HG02678 (cell line): ENCODE measurements around the gene GUCD1.

Experiments
- ATAC-seq: cut with Tn5 transposase; IDR thresholded peaks from one replicate; pipeline ENCODE4 v1.9.1; 2021; ENCODE audit warnings: mild to moderate bottlenecking, moderate library complexity; ENCODE audit not compliant: unreplicated experiment

The GUCD1 gene

GRCh38 chr22:24590596-24591173 lies 35.7 kb upstream of the GUCD1 start:
- no peak for ATAC-seq

- no peak for ATAC-seq
These were observed 34.6 kb upstream of the GUCD1 start for GRCh38 chr22:24589518-24590030.

- ATAC-seq = no peak
These were observed 34.0 kb upstream of the GUCD1 start for GRCh38 chr22:24588757-24589481.

- no peak for ATAC-seq
These were observed 33.4 kb upstream of the GUCD1 start for GRCh38 chr22:24588381-24588756.

GRCh38 chr22:24587948-24588347 lies 33.0 kb upstream of the GUCD1 start:
- ATAC-seq = no peak

- no peak for ATAC-seq
These were observed 32.3 kb upstream of the GUCD1 start for GRCh38 chr22:24587251-24587650.

- no peak for ATAC-seq
These were observed 31.1 kb upstream of the GUCD1 start for GRCh38 chr22:24585927-24586546.

GRCh38 chr22:24585461-24585860 lies 30.5 kb upstream of the GUCD1 start:
- no peak for ATAC-seq

GRCh38 chr22:24584871-24585411 lies 30.0 kb upstream of the GUCD1 start:
- ATAC-seq = no peak

GRCh38 chr22:24584166-24584790 lies 29.3 kb upstream of the GUCD1 start:
- ATAC-seq = no peak

- ATAC-seq = no peak
These were observed 28.6 kb upstream of the GUCD1 start for GRCh38 chr22:24583221-24584165.

GRCh38 chr22:24582056-24582814 lies 27.3 kb upstream of the GUCD1 start:
- ATAC-seq = no peak

- no peak for ATAC-seq
These were observed 25.3 kb upstream of the GUCD1 start for GRCh38 chr22:24580276-24580675.

GRCh38 chr22:24579258-24579601 lies 24.3 kb upstream of the GUCD1 start:
- ATAC-seq = no peak

GRCh38 chr22:24578355-24579257 lies 23.7 kb upstream of the GUCD1 start:
- no peak for ATAC-seq

- no peak for ATAC-seq
These were observed 21.8 kb upstream of the GUCD1 start for GRCh38 chr22:24576778-24577177.

GRCh38 chr22:24571266-24571665 lies 16.3 kb upstream of the GUCD1 start:
- ATAC-seq = no peak

GRCh38 chr22:24567668-24568067 lies 12.7 kb upstream of the GUCD1 start:
- peak; percentile 45 for ATAC-seq
